Tibial nerve (tissue), 4 donors: ENCODE measurements around the gene UMOD.

Source experiments
- CTCF ChIP-seq, 5 experiments: fragments of 200-600 bp in 3 of 5; fragments of 450-650 bp in 2 of 5; sonication (generic) in 3 of 5; IDR thresholded peaks; one replicate each; pipeline ENCODE4 v1.5.1; 2016 to 2019; ENCODE audit warnings: antibody characterized with exemption in 5 of 5, mild to moderate bottlenecking in 3 of 5, moderate library complexity in 2 of 5
- EP300 ChIP-seq, 2 donors: sonication (generic); formaldehyde crosslinking; IDR thresholded peaks; one replicate each; pipeline ENCODE4 v1.6.1; 2017; ENCODE audit warnings: antibody characterized with exemption in 2 of 2, mild to moderate bottlenecking in 1 of 2
- POLR2A ChIP-seq, 2 donors: fragments of 450-650 bp; IDR thresholded peaks; one replicate each; pipeline ENCODE4 v1.6.1; 2017; ENCODE audit warnings: antibody characterized with exemption in 2 of 2, mild to moderate bottlenecking in 2 of 2, moderate library complexity in 2 of 2

GRCh38 chr16:20380782-20381181 lies 28.3 kb upstream of the UMOD start:
- TF ChIP-seq POLR2A (IDR thresholded peaks at IDR 0.05) (no peak), CTCF (IDR thresholded peaks at IDR 0.05) (no peak), EP300 (IDR thresholded peaks at IDR 0.05) (no peak)
